Breast epithelium (tissue), 4 donors: ENCODE data around the gene FAF2. TPM values are rescaled to one million over a fixed set of nuclear protein-coding genes. Genes with fewer than 3 reads are reported as not detected.

Source experiments
- DNase-seq, 2 donors: peaks; one replicate each; pipeline ENCODE4 v3.0.0-alpha.2; 2019; ENCODE audit warnings: low spot score in 2 of 2
- H3K27ac ChIP-seq, 2 donors: fragments of 200-600 bp; sonication (generic) in 1 of 2; one replicate each; pipeline ENCODE4 v1.5.1; 2016 to 2019; ENCODE audit warnings: mild to moderate bottlenecking in 1 of 2
- H3K27me3 ChIP-seq, 2 donors: fragments of 200-600 bp; sonication (generic) in 1 of 2; one replicate each; pipeline versions ENCODE4 v1.5.1 to v1.6.0; 2017 to 2019; ENCODE audit warnings: control low read depth in 1 of 2, mild to moderate bottlenecking in 1 of 2
- H3K36me3 ChIP-seq: fragments of 200-600 bp; one replicate; pipeline ENCODE4 v1.5.1; 2019
- H3K4me1 ChIP-seq, 2 donors: fragments of 200-600 bp; sonication (generic); one replicate each; pipeline ENCODE4 v1.5.1; 2016 to 2019; ENCODE audit warnings: control low read depth in 1 of 2
- H3K4me3 ChIP-seq, 3 donors: fragments of 200-600 bp; sonication (generic); 1 replicate in 2 of 3; 2 replicates in 1 of 3; pipeline ENCODE4 v1.5.1; 2016 to 2019; ENCODE audit warnings: mild to moderate bottlenecking in 3 of 3, moderate library complexity in 2 of 3
- H3K9me3 ChIP-seq, 2 donors: fragments of 200-600 bp; sonication (generic) in 1 of 2; one replicate each; pipeline ENCODE4 v1.5.1; 2016 to 2019; ENCODE audit warnings: control low read depth in 1 of 2
- POLR2A ChIP-seq: fragments of 450-650 bp; IDR thresholded peaks from one replicate; pipeline ENCODE4 v1.6.1; 2016; ENCODE audit warnings: antibody characterized with exemption, mild to moderate bottlenecking, moderate library complexity
- POLR2AphosphoS5 ChIP-seq, 3 donors: sonication (generic); formaldehyde crosslinking; IDR thresholded peaks; one replicate each; pipeline ENCODE4 v1.6.1; 2017; ENCODE audit warnings: antibody characterized with exemption in 3 of 3
- intact Hi-C: fragments of 100-400 bp; cut with DNase I; formaldehyde crosslinking; loops from one replicate; pipeline ENCODE4 v1.15.1; 2023; ENCODE audit warnings: low total_unique reads
- total RNA-seq, 3 donors: library from RNA; depleted of rRNA; stranded (reverse); fragments of >200 nt; gene quantifications; one replicate each; pipeline ENCODE4 v1.1.0, GENCODE V29; 2016
- TF ChIP-seq, protein P1 (sequence below), 3 donors: fragments of 450-650 bp; IDR thresholded peaks; one replicate each; pipeline ENCODE4 v1.5.1; 2016 to 2017; ENCODE audit warnings: antibody characterized with exemption in 3 of 3, mild to moderate bottlenecking in 3 of 3, moderate library complexity in 3 of 3

Gene FAF2
- total RNA-seq, 3 donors from 2014 or later, result 26.9 to 38.2 (median 28.5) TPM

DNA sequence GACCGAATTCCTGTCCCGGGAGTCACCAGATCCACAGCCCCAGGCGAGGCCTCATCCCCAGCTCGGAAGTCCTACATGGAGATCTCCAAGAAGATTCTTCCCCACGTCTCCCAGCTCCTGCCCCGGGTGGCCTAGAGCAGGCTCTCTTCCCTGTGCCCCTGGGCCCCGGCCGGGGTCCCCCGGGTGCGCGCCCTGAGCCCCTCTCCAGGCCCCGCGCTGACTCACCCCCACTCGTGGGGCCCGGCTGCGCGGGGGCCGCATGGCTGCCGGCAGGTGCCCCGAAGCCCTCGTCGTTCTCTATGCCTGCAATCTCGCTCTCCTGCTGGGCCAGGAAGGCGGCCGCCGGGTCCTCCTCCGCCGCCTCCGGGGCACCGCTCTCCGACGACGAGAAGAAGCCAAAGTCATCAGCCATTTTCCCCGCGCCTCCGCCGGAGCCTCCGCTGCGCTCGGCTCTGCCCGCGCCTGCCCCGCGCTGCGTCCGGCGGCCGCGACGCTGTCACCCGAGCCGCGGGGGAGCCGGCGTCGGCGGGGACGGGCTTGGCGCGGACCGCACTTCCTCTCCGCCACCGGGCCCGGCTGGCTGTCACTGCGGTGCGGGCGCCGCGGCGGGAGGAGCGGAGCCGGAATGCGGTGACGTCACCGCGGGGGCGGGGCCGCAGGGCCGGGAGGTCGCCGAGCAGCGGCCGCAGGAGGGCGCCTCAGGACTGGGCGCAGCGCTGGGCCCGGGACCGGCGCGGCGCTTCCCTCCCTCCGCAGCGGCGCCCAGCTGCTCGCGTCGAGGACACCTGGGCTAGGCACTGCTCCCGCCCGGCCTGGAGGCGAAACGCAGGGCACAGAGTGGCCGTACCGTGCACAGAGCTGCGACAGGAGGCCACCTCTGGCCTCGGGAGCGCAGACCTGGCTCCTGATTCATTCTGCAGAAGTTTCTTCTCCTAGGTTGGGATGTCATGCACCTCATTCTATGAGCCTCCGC is 31.9 kb upstream of the FAF2 start, which contains the start of gene CLTB:
TSS of gene CLTB (minus strand) at position 588 of the 973 bp plus-strand sequence. CDS start at position 412, 176 bp downstream.
- peak within 1 kb of the TSS; percentile 79 to 94 (median 90) for H3K4me3 ChIP-seq
- H3K4me1 ChIP-seq, result peaks cover 0 to 11% of the 10 kb centered on the region in 2 donors
- H3K36me3 ChIP-seq, result no peaks in the 10 kb centered on the region
- TF ChIP-seq POLR2AphosphoS5 (IDR thresholded peaks at IDR 0.05) (peak in 2 of 3 donors; percentile 18 to 55), POLR2A (no peak)
- TF ChIP-seq, protein P1, sequence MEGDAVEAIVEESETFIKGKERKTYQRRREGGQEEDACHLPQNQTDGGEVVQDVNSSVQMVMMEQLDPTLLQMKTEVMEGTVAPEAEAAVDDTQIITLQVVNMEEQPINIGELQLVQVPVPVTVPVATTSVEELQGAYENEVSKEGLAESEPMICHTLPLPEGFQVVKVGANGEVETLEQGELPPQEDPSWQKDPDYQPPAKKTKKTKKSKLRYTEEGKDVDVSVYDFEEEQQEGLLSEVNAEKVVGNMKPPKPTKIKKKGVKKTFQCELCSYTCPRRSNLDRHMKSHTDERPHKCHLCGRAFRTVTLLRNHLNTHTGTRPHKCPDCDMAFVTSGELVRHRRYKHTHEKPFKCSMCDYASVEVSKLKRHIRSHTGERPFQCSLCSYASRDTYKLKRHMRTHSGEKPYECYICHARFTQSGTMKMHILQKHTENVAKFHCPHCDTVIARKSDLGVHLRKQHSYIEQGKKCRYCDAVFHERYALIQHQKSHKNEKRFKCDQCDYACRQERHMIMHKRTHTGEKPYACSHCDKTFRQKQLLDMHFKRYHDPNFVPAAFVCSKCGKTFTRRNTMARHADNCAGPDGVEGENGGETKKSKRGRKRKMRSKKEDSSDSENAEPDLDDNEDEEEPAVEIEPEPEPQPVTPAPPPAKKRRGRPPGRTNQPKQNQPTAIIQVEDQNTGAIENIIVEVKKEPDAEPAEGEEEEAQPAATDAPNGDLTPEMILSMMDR (IDR thresholded peaks at IDR 0.05), result peak in 2 of 3 donors; percentile 34 to 88
- no peaks in the 10 kb centered on the region for H3K9me3 ChIP-seq
- H3K27me3 ChIP-seq, result no peaks in the 10 kb centered on the region
- DNase-seq, result peak; percentile 85 to 88
- H3K27ac ChIP-seq, result peak within 1 kb of the TSS; percentile 96
- intact Hi-C loops, result no loop called here

DNA sequence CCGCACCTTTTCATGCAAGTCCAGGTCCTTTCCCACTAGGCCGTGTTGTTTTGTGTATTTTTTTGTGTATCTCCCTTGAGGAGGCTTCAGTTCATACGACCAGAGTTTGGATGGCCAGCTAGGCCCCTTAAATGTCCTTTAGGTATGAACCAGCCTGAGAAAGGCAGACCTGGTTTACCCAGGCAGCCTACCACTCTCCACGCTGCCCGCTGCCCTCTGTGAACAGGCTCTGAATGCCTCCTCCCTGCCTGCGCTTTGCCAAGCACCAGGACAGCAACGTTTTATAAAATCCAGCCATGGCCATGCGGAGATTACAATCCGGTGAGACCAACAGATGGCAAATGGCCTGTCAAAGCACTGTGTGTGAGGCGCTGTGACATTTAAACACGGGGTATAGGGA is 31.2 kb upstream of the FAF2 start:
- intact Hi-C loops, result no loop called here
- Histone ChIP-seq H3K36me3 (no peaks in the 10 kb centered on the region), H3K4me3 (peak overlapping the region in 2 of 3 donors; percentile 90 to 94), H3K9me3 (no peaks in the 10 kb centered on the region), H3K27ac (peak overlapping the region; percentile 96), H3K4me1 (peaks cover 0 to 11% of the 10 kb centered on the region in 2 donors), H3K27me3 (no peaks in the 10 kb centered on the region)
- no peak for DNase-seq
- TF ChIP-seq POLR2A (no peak), POLR2AphosphoS5 (IDR thresholded peaks at IDR 0.05) (no peak)
- TF ChIP-seq, protein P1 (IDR thresholded peaks at IDR 0.05), result no peak

DNA sequence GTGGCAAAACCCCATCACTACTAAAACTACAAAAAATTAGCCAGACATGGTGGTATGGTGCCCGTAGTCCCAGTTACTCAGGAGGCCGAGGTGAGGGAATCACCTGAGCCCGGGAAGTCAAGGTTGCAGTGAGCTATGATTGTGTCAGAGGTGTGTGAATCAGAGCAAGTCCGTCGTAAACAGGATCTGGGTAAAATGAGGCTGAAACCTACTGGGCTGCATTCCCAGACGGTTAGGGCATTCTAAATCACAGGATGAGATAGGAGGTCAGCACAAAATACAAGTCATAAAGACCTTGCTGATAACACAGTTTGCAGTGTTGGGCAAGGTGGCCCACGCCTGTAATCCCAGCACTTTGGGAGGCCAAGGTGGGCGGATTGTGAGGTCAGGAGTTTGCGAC is 29.9 kb upstream of the FAF2 start:
- no peak overlapping the region for H3K27ac ChIP-seq
- no peaks in the 10 kb centered on the region for H3K9me3 ChIP-seq
- H3K36me3 ChIP-seq, result no peaks in the 10 kb centered on the region
- no peak for TF ChIP-seq POLR2A
- no peak for TF ChIP-seq POLR2AphosphoS5 (IDR thresholded peaks at IDR 0.05)
- TF ChIP-seq, protein P1 (IDR thresholded peaks at IDR 0.05), result no peak
- peaks cover 0 to 11% of the 10 kb centered on the region in 2 donors for H3K4me1 ChIP-seq
- intact Hi-C loops, result no loop called here
- H3K27me3 ChIP-seq, result no peaks in the 10 kb centered on the region
- no peak for DNase-seq
- H3K4me3 ChIP-seq, result no peak overlapping the region

DNA sequence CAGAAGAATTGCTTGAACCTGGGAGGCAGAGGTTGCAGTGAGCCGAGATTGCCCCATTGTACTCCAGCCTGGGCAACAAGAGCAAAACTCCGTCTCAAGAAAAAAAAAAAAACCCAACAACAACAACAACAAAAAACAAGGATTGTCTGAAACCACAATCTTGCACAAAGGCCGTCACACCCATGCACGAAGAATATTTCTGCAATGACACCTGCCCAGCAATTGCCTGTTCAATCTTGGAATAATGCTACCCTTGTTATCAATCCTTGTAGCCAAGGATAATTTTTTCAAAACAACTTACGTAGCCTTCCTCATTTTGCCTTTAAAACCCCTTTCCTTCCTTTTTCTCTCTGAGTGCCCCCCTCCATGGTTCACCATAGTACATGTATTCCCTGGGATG is 28.1 kb upstream of the FAF2 start:
- peaks cover 0 to under 1% of the 10 kb centered on the region in 2 donors for H3K4me1 ChIP-seq
- TF ChIP-seq, protein P1 (IDR thresholded peaks at IDR 0.05), result no peak
- TF ChIP-seq POLR2AphosphoS5 (IDR thresholded peaks at IDR 0.05) (no peak), POLR2A (no peak)
- H3K27me3 ChIP-seq, result no peaks in the 10 kb centered on the region
- H3K36me3 ChIP-seq, result no peaks in the 10 kb centered on the region
- H3K27ac ChIP-seq, result no peak overlapping the region
- H3K9me3 ChIP-seq, result no peaks in the 10 kb centered on the region
- no peak for DNase-seq
- intact Hi-C loops, result no loop called here
- H3K4me3 ChIP-seq, result no peak overlapping the region

DNA sequence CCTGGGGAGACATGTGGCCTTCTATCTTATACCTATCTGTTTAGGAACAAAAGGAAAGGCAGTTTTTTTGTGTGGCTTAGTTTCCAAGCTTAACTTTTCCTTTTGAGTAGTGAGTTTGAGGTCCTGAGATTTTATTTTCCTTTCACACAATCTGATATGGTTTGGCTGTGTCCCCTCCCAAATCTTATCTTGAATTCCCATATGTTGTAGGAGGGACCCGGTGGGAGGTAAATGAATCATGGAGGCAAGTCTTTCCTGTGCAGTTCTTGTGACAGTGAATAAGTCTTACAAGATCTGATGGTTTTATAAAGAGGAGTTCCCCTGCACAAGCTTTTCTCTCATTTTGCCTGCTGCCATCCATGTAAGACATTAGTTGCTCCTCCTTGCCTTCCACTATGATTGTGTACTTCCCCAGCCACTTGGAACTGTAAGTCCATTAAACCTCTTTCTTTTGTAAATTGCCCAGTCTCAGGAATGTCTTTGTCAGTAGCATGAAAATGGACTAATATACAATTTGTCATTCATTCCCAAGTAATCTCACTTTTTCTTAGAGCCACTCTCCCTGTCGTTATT is 27.1 kb upstream of the FAF2 start:
- Histone ChIP-seq H3K27me3 (no peaks in the 10 kb centered on the region), H3K27ac (no peak overlapping the region), H3K4me1 (no peaks in the 10 kb centered on the region), H3K9me3 (no peaks in the 10 kb centered on the region), H3K36me3 (no peaks in the 10 kb centered on the region), H3K4me3 (no peak overlapping the region)
- DNase-seq, result no peak
- TF ChIP-seq POLR2A (no peak), POLR2AphosphoS5 (IDR thresholded peaks at IDR 0.05) (no peak)
- TF ChIP-seq, protein P1 (IDR thresholded peaks at IDR 0.05), result no peak
- intact Hi-C loops, result no loop called here
